H1 (cell line): ENCODE results near the gene FGFRL1. TPM values are rescaled to one million over a fixed set of nuclear protein-coding genes. Genes with fewer than 3 reads are reported as not detected.

Experiments
- CTCF ChIA-PET: fragments of 300-600 bp; sonication (Branson Sonifier 250); formaldehyde crosslinking; loops from one replicate; lab custom pipeline; 2021; ENCODE audit not compliant: partially characterized antibody; lab: Charles Lee
- POLR2A ChIA-PET: fragments of 300-600 bp; sonication (Branson Sonifier 250); formaldehyde crosslinking; loops from one replicate; lab custom pipeline; 2021; ENCODE audit warnings: inconsistent platforms; ENCODE audit not compliant: partially characterized antibody; lab: Charles Lee
- DNase-seq, 2 experiments: peaks; one replicate each; pipeline versions ENCODE4 v3.0.0 to v3.0.0-alpha.2; 2010 to 2022; ENCODE audit warnings: low spot score in 2 of 2, low read depth in 1 of 2, mixed read lengths in 1 of 2
- FAIRE-seq: peaks from 2 replicates; lab custom pipeline; 2011; peaks lifted over from hg19 to GRCh38; lab: Jason Lieb, UNC
- H2AFZ ChIP-seq: 2 replicates; pipeline ENCODE4 v1.8.1; 2012; ENCODE audit warnings: low read length, inconsistent platforms
- H2AK5ac ChIP-seq: 2 replicates; pipeline ENCODE4 v1.6.1; 2013; ENCODE audit warnings: low read depth, low read length
- H2BK120ac ChIP-seq: replicated peaks from 2 replicates; pipeline ENCODE3; 2013; ENCODE audit warnings: low read depth, low read length, inconsistent platforms
- H2BK12ac ChIP-seq: 2 replicates; pipeline ENCODE4 v1.6.1; 2013; ENCODE audit warnings: low read depth, low read length
- H2BK15ac ChIP-seq: 2 replicates; pipeline ENCODE4 v1.6.1; 2013; ENCODE audit warnings: low read length
- H2BK20ac ChIP-seq: 2 replicates; pipeline ENCODE4 v1.6.1; 2013; ENCODE audit warnings: low read length
- H2BK5ac ChIP-seq: 2 replicates; pipeline ENCODE4 v1.6.1; 2013; ENCODE audit warnings: low read depth, low read length
- H3K14ac ChIP-seq: 2 replicates; pipeline ENCODE4 v1.6.1; 2013; ENCODE audit warnings: inconsistent platforms; ENCODE audit not compliant: insufficient read length
- H3K18ac ChIP-seq: 2 replicates; pipeline ENCODE4 v1.6.1; 2013; ENCODE audit warnings: low read length; ENCODE audit errors: extremely low read depth
- H3K23ac ChIP-seq: 2 replicates; pipeline ENCODE4 v1.6.1; 2013; ENCODE audit warnings: inconsistent platforms; ENCODE audit not compliant: insufficient read length
- H3K23me2 ChIP-seq: 2 replicates; pipeline ENCODE4 v1.6.1; 2013; ENCODE audit warnings: low read depth, low read length
- H3K27ac ChIP-seq: 2 replicates; pipeline ENCODE4 v1.6.1; 2011; ENCODE audit warnings: low read depth, low read length, inconsistent platforms
- H3K27me3 ChIP-seq, 4 experiments: replicated peaks in 1 of 4; 1 replicate in 1 of 4; 2 replicates in 3 of 4; pipeline versions ENCODE4 v1.6.1 to v1.8.1; 2011 to 2013; ENCODE audit warnings: low read length in 3 of 4, mild to moderate bottlenecking in 3 of 4, inconsistent platforms in 2 of 4, mixed read lengths in 2 of 4, moderate library complexity in 1 of 4; ENCODE audit not compliant: control insufficient read depth in 3 of 4, insufficient read depth in 3 of 4; ENCODE audit errors: extremely low read depth in 1 of 4
- H3K36me3 ChIP-seq, 4 experiments: 2 replicates each; pipeline versions ENCODE4 v1.6.1 to v1.8.1; 2011 to 2013; ENCODE audit warnings: mild to moderate bottlenecking in 4 of 4, low read length in 3 of 4, moderate library complexity in 2 of 4, control low read depth in 1 of 4, inconsistent platforms in 1 of 4; ENCODE audit not compliant: insufficient read depth in 4 of 4, control insufficient read depth in 2 of 4
- H3K4ac ChIP-seq: replicated peaks from 2 replicates; pipeline ENCODE3; 2013; ENCODE audit warnings: low read length, low read depth, mixed read lengths, inconsistent platforms; ENCODE audit not compliant: insufficient read length
- H3K4me1 ChIP-seq, 4 experiments: replicated peaks in 1 of 4; 1 replicate in 1 of 4; 2 replicates in 3 of 4; pipeline versions ENCODE4 v1.6.1 to v1.8.1; 2011 to 2013; ENCODE audit warnings: low read length in 3 of 4, inconsistent platforms in 2 of 4, mixed read lengths in 1 of 4; ENCODE audit not compliant: insufficient read depth in 4 of 4, control insufficient read depth in 3 of 4
- H3K4me2 ChIP-seq, 2 experiments: 2 replicates each; pipeline versions ENCODE4 v1.6.1 to v1.8.1; 2011 to 2013; ENCODE audit warnings: low read depth in 2 of 2, low read length in 2 of 2, control low read depth in 1 of 2, inconsistent platforms in 1 of 2, mild to moderate bottlenecking in 1 of 2; ENCODE audit not compliant: insufficient read depth in 1 of 2
- H3K4me3 ChIP-seq, 4 experiments: fragments of 200-600, 300-600 bp in 1 of 4; sonication (generic), shearing (Covaris generic), sonication (Bioruptor Twin) in 1 of 4; 2 replicates each; pipeline versions ENCODE4 v1.5.1 to v1.8.1; 2011 to 2016; ENCODE audit warnings: low read length in 4 of 4, low read depth in 3 of 4, control low read depth in 2 of 4, inconsistent platforms in 2 of 4, mild to moderate bottlenecking in 2 of 4, mixed read lengths in 1 of 4, moderate library complexity in 1 of 4; ENCODE audit not compliant: insufficient read depth in 2 of 4; ENCODE audit errors: extremely low read depth in 1 of 4
- H3K56ac ChIP-seq: replicated peaks from 2 replicates; pipeline ENCODE3; 2013; ENCODE audit warnings: low read depth, mild to moderate bottlenecking, mixed read lengths, low read length, inconsistent platforms; ENCODE audit not compliant: insufficient read length
- H3K79me1 ChIP-seq: 2 replicates; pipeline ENCODE4 v1.6.1; 2013; ENCODE audit warnings: low read depth, low read length, control low read depth
- H3K79me2 ChIP-seq, 2 experiments: 2 replicates each; pipeline versions ENCODE4 v1.6.1 to v1.8.1; 2012 to 2013; ENCODE audit warnings: low read length in 2 of 2, mild to moderate bottlenecking in 2 of 2, inconsistent platforms in 1 of 2; ENCODE audit not compliant: insufficient read depth in 2 of 2, control insufficient read depth in 1 of 2
- H3K9ac ChIP-seq, 4 experiments: replicated peaks in 1 of 4; 1 replicate in 1 of 4; 2 replicates in 3 of 4; pipeline versions ENCODE4 v1.6.1 to v1.8.1; 2011 to 2013; ENCODE audit warnings: low read depth in 3 of 4, low read length in 3 of 4, control low read depth in 2 of 4, mild to moderate bottlenecking in 2 of 4, moderate library complexity in 2 of 4, inconsistent platforms in 1 of 4; ENCODE audit errors: extremely low read depth in 1 of 4
- H3K9me3 ChIP-seq, 2 experiments: 2 replicates each; pipeline versions ENCODE4 v1.6.1 to v1.8.1; 2012 to 2013; ENCODE audit warnings: mild to moderate bottlenecking in 2 of 2, moderate library complexity in 2 of 2, control low read depth in 1 of 2, inconsistent platforms in 1 of 2, low read depth in 1 of 2, low read length in 1 of 2, mixed read lengths in 1 of 2; ENCODE audit not compliant: insufficient read depth in 2 of 2
- H4K20me1 ChIP-seq, 2 experiments: replicated peaks in 1 of 2; 2 replicates each; pipeline versions ENCODE3 to v1.8.1; 2011 to 2013; ENCODE audit warnings: inconsistent platforms in 2 of 2, low read length in 2 of 2, mild to moderate bottlenecking in 1 of 2; ENCODE audit not compliant: insufficient read depth in 2 of 2, control insufficient read depth in 1 of 2
- H4K5ac ChIP-seq: 2 replicates; pipeline ENCODE4 v1.6.1; 2013; ENCODE audit warnings: low read length, low read depth, mixed read lengths, inconsistent platforms; ENCODE audit not compliant: insufficient read length
- H4K8ac ChIP-seq: 2 replicates; pipeline ENCODE4 v1.8.0; 2013; ENCODE audit warnings: mild to moderate bottlenecking, moderate library complexity, low read length, inconsistent platforms; ENCODE audit not compliant: insufficient read depth; ENCODE audit errors: extremely low read depth
- H4K91ac ChIP-seq: replicated peaks from 2 replicates; pipeline ENCODE3; 2013; ENCODE audit warnings: low read length, mixed read lengths, inconsistent platforms; ENCODE audit not compliant: insufficient read length
- CBX5 ChIP-seq: fragments of 300-800, 300-1000 bp; sonication (generic); IDR thresholded peaks from 2 replicates; pipeline ENCODE4 v1.7.1; 2016; ENCODE audit warnings: antibody characterized with exemption, low read length, low read depth
- KDM1A ChIP-seq: fragments of 200-600, 300-600 bp; sonication (generic); IDR thresholded peaks from 2 replicates; pipeline ENCODE4 v1.7.1; 2016; ENCODE audit warnings: mild to moderate bottlenecking, low read length, borderline replicate concordance
- WGBS, 2 experiments: shearing (Covaris generic) in 1 of 2; methylation state at CpG; one replicate each; pipeline versions ENCODE4 v1.1.6 to v1.1.7; 2013 to 2015; ENCODE audit warnings: low lambda C conversion rate in 2 of 2, mixed read lengths in 2 of 2, inconsistent platforms in 1 of 2, low coverage in 1 of 2, missing lambda C conversion rate in 1 of 2; ENCODE audit not compliant: insufficient replicate concordance in 2 of 2, insufficient coverage in 1 of 2, insufficient read length in 1 of 2; ENCODE audit errors: extremely low coverage in 1 of 2, missing lambda C conversion rate in 1 of 2; 5-methylcytosine and 5-hydroxymethylcytosine counted together
- polyA plus RNA-seq, 7 experiments: library from polyadenylated mRNA; depleted of rRNA in 3 of 7; stranded (reverse) in 5 of 7; unstranded in 2 of 7; fragments of >200 nt in 5 of 7; fragments of 200-250 nt in 2 of 7; gene quantifications; 1 replicate in 5 of 7; 2 replicates in 1 of 7; 4 replicates in 1 of 7; pipeline versions ENCODE4 v1.2.1 to v1.2.3, GENCODE V29; 2011 to 2013; ENCODE audit warnings: missing spikeins in 2 of 7, mixed read lengths in 2 of 7
- total RNA-seq: library from RNA; stranded (reverse); fragmentation: NEBNext Ultra II Directional; extraction: Animal tissue kit (Norgen Biotek cat#: 25700); gene quantifications from 2 replicates; pipeline ENCODE4 v1.2.1, GENCODE V29; 2021
- TF ChIP-seq, protein P1 (sequence below): IDR thresholded peaks from 2 replicates; pipeline ENCODE4 v1.6.1; 2012; ENCODE audit warnings: low read length, inconsistent platforms

FGFRL1 gene
- total and polyA plus RNA-seq, 2 of the 8 experiments (the other 6 are each of a cell fraction or from before 2014, with no cell fraction given) = 18.9 to 34.6 TPM

DNA sequence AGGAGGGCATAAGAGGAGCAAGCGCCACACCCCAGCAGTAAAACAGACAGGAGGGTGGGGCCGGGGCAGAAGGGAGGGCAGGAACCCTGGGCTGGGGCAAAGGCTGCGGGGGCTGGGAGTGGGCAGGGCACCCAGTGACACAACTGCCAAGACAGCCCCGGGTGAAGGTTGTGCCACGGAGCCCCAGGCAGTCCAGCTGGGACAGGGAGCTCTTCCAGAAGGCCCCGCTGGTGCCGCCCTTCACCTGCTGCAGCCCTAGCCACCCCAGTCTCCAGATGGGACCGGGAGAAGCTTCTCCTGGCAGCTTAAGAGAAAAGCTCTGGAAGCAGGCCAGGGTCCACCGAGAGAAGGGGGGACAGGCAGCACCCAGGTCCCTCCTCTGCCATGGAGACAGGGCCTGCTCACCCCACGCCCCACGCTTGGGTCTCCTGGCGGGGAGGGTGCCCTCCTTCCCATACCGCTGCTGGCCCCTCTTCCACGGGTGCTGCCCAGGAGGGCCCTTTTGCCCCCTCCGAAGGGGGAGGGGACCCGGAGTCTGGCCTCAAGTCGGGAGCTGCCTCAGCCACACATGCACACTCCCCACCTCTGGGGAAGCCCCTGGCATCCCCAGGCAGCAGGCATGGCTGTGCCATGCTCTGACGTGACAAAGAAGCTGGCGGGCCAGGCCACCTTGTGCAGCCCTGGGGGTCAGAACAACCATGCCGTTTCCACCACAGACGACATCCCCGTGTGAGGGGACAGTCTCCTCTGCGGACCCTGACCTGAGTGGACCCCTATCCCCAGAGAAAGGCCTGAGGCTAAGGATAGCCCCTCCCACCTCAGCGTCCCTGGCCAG is 39.5 kb upstream of the FGFRL1 start:
- CTCF ChIA-PET = no interaction called here
- Histone ChIP-seq H3K79me2 (no peaks in the 10 kb centered on the region), H4K20me1 (peaks cover 6 to 17% of the 10 kb centered on the region in 2 experiments), H3K4me1 (peaks cover 0 to 9% (median 4%) of the 10 kb centered on the region in 4 experiments; a peak in 3 of 7 replicates), H4K91ac (no peak overlapping the region), H3K27ac (no peak overlapping the region), H2BK120ac (no peak overlapping the region), H3K4ac (no peak overlapping the region), H4K5ac (no peak overlapping the region), H3K4me3 (peak overlapping the region in 1 of 4 experiments; percentile 80; a peak in 2 of 8 replicates), H2BK15ac (no peak overlapping the region), H3K27me3 (peaks cover 8 to 44% (median 35%) of the 10 kb centered on the region in 4 experiments; a peak in 6 of 7 replicates), H3K14ac (no peak overlapping the region), H3K23me2 (peaks cover 12% of the 10 kb centered on the region; the same call in 1 of the 2 replicates), H2BK5ac (no peak overlapping the region), H3K79me1 (no peaks in the 10 kb centered on the region), H2BK12ac (peak overlapping the region; percentile 27; the same call in 1 of the 2 replicates), H3K36me3 (no peaks in the 10 kb centered on the region), H2AK5ac (no peak overlapping the region), H3K23ac (no peak overlapping the region), H3K18ac (no peak overlapping the region), H2BK20ac (no peak overlapping the region), H2AFZ (no peak overlapping the region), H3K9ac (no peak overlapping the region), H4K8ac (peak overlapping the region; percentile 25; the same call in 1 of the 2 replicates), H3K56ac (no peak overlapping the region), H3K9me3 (peaks cover 5 to 11% of the 10 kb centered on the region in 2 experiments; a peak in 1 of 4 replicates), H3K4me2 (peak overlapping the region; percentile 77 to 95; a peak in 3 of 4 replicates)
- TF ChIP-seq, protein P1, sequence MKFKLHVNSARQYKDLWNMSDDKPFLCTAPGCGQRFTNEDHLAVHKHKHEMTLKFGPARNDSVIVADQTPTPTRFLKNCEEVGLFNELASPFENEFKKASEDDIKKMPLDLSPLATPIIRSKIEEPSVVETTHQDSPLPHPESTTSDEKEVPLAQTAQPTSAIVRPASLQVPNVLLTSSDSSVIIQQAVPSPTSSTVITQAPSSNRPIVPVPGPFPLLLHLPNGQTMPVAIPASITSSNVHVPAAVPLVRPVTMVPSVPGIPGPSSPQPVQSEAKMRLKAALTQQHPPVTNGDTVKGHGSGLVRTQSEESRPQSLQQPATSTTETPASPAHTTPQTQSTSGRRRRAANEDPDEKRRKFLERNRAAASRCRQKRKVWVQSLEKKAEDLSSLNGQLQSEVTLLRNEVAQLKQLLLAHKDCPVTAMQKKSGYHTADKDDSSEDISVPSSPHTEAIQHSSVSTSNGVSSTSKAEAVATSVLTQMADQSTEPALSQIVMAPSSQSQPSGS = no peak
- TF ChIP-seq KDM1A (no peak), CBX5 (no peak)
- DNase-seq = no peak
- 77% methylated on average over 10 of the region's 24 CpGs; no CpG with 5 or more reads in 1 of the 2 experiments for WGBS, 2 experiments
- POLR2A ChIA-PET = interaction anchor here (1.2 kb wide), 1 partner anchor 14 kb away, joined by 3 read pairs; no protein-coding TSS in a partner anchor
- FAIRE-seq = no peak
